Measurements from ENCODE around the gene SMAD5.

SMAD5 gene

DNA sequence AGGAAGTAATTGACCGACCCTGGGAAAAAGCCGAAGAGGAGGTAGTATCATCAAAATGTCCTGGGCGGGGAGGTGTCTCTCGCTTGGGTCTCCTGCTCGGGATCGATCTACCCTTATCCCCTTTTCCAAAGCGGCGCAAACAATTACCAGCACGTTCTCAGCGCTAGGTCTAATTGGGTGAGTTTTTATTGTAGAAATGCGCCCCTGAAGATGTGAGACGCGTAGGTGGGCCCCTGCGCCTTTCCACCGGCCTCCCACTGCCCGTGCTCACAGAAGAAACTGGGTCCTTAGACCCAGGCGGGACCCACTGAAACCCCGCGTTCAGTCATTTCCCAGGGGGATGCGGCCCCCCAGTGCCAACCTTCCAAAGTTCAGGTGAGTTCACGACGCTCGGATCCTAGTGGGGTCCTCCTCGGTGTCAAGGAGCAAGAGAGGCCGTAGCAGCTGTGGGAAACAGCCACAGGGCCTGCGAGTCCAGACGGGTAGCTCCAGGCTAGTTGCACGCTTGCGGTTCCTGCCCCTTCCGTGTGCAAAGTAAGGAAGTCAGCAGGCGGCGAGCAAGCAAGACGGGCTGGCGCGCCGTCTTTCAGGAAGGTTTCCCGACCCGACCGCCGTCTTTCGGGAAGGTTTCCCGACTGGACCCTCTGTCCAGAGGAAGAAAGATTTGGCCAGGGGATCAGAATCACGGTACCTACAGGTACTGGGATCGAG lies 58.8 kb downstream of the SMAD5 start:
- Histone ChIP-seq H2AFZ (ENCODE audit: low read depth, low read length) (no peak overlapping the region), H3K27ac (ENCODE audit: low read length, poor library complexity, severe bottlenecking) (no peak overlapping the region), H2BK15ac (ENCODE audit: low read depth, poor library complexity, severe bottlenecking) (no peak overlapping the region), H3K9me3 (ENCODE audit: control insufficient read depth, low read length) (no peaks in the 10 kb centered on the region), H3K4ac (ENCODE audit: low read depth in 1 of 2, low read length in 2 of 2) (no peak overlapping the region), H3K79me1 (replicated peaks; ENCODE audit: low read length, poor library complexity, severe bottlenecking) (no peaks in the 10 kb centered on the region), H2BK120ac (ENCODE audit: low read depth, low read length) (no peak overlapping the region), H3K9ac (ENCODE audit: low read length) (peak overlapping the region; percentile 45), H3K4me1 (ENCODE audit: control insufficient read depth, insufficient read depth, low read depth, low read length) (peaks cover 22% of the 10 kb centered on the region), H3K23ac (ENCODE audit: low read length in 2 of 2) (no peak overlapping the region), H2BK12ac (ENCODE audit: low read length in 2 of 2) (no peak overlapping the region), H3K4me3 (ENCODE audit: insufficient read depth in 1 of 2, low read depth in 1 of 2, low read length in 2 of 2) (peak overlapping the region in 1 of 2 experiments; percentile 68), H2AK5ac (ENCODE audit: low read length, severe bottlenecking) (no peak overlapping the region), H3K14ac (ENCODE audit: low read length in 2 of 2) (no peak overlapping the region), H3K27me3 (ENCODE audit: control insufficient read depth in 1 of 2, insufficient read depth in 1 of 2, low read length in 2 of 2) (peaks cover 38 to 62% of the 10 kb centered on the region in 2 experiments), H2BK5ac (ENCODE audit: low read depth, low read length, poor library complexity, severe bottlenecking) (no peak overlapping the region), H4K91ac (ENCODE audit: low read length) (no peak overlapping the region), H4K8ac (ENCODE audit: low read length) (no peak overlapping the region), H3K4me2 (ENCODE audit: low read length, poor library complexity, severe bottlenecking) (peak overlapping the region; percentile 93), H3K36me3 (ENCODE audit: control insufficient read depth in 1 of 2, insufficient read depth in 2 of 2, low read depth in 1 of 2, low read length in 2 of 2) (peaks cover 19 to 29% of the 10 kb centered on the region in 2 experiments), H3K18ac (ENCODE audit: low read depth in 1 of 2, low read length in 2 of 2) (no peak overlapping the region)
- peak; percentile 38 for DNase-seq
- 32% methylated on average over 41 of the region's 44 CpGs for WGBS

DNA sequence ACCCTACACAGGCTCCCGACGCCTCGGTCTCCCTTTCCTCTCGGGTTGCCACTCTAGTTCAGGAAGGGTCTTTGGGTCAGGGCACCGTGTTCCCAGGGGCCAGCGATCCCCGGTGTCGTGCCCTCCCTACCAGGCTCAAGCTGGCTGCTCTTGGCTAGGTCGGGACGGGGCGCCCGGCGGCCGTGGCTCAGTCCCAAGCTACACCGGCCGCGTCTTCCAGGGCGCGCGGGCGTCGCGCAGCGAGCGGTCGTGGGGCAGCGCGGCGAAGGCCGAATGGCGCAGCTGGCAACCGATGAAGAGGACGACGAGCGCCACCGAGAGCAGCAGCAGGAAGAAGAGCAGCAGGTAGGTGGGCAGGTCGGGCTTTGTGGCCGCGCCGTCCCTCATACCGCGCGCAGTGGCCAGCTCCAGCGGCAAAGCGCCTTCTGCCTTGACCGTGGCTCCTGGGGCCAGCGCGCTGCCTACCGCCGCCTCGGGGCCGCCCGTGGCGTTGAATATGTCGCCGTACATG lies 59.4 kb downstream of the SMAD5 start:
- Histone ChIP-seq H3K9ac (ENCODE audit: low read length) (peak overlapping the region; percentile 45), H3K4me1 (ENCODE audit: control insufficient read depth, insufficient read depth, low read depth, low read length) (peaks cover 22% of the 10 kb centered on the region), H3K79me1 (replicated peaks; ENCODE audit: low read length, poor library complexity, severe bottlenecking) (no peaks in the 10 kb centered on the region), H4K8ac (ENCODE audit: low read length) (no peak overlapping the region), H2AK5ac (ENCODE audit: low read length, severe bottlenecking) (no peak overlapping the region), H2BK15ac (ENCODE audit: low read depth, poor library complexity, severe bottlenecking) (no peak overlapping the region), H3K14ac (ENCODE audit: low read length in 2 of 2) (peak overlapping the region in 1 of 2 experiments; percentile 1), H3K4me2 (ENCODE audit: low read length, poor library complexity, severe bottlenecking) (peak overlapping the region; percentile 93), H4K91ac (ENCODE audit: low read length) (no peak overlapping the region), H3K36me3 (ENCODE audit: control insufficient read depth in 1 of 2, insufficient read depth in 2 of 2, low read depth in 1 of 2, low read length in 2 of 2) (peaks cover 19 to 23% of the 10 kb centered on the region in 2 experiments), H3K18ac (ENCODE audit: low read depth in 1 of 2, low read length in 2 of 2) (no peak overlapping the region), H3K4ac (ENCODE audit: low read depth in 1 of 2, low read length in 2 of 2) (no peak overlapping the region), H2BK5ac (ENCODE audit: low read depth, low read length, poor library complexity, severe bottlenecking) (no peak overlapping the region), H2BK120ac (ENCODE audit: low read depth, low read length) (no peak overlapping the region), H3K4me3 (ENCODE audit: insufficient read depth in 1 of 2, low read depth in 1 of 2, low read length in 2 of 2) (peak overlapping the region; percentile 43 to 68), H2BK12ac (ENCODE audit: low read length in 2 of 2) (no peak overlapping the region), H2AFZ (ENCODE audit: low read depth, low read length) (no peak overlapping the region), H3K27me3 (ENCODE audit: control insufficient read depth in 1 of 2, insufficient read depth in 1 of 2, low read length in 2 of 2) (peaks cover 38 to 62% of the 10 kb centered on the region in 2 experiments), H3K9me3 (ENCODE audit: control insufficient read depth, low read length) (no peaks in the 10 kb centered on the region), H3K23ac (ENCODE audit: low read length in 2 of 2) (peak overlapping the region in 1 of 2 experiments; percentile 28), H3K27ac (ENCODE audit: low read length, poor library complexity, severe bottlenecking) (no peak overlapping the region)
- 4% methylated on average over 43 of the region's 56 CpGs for WGBS
- peak; percentile 16 for DNase-seq

DNA sequence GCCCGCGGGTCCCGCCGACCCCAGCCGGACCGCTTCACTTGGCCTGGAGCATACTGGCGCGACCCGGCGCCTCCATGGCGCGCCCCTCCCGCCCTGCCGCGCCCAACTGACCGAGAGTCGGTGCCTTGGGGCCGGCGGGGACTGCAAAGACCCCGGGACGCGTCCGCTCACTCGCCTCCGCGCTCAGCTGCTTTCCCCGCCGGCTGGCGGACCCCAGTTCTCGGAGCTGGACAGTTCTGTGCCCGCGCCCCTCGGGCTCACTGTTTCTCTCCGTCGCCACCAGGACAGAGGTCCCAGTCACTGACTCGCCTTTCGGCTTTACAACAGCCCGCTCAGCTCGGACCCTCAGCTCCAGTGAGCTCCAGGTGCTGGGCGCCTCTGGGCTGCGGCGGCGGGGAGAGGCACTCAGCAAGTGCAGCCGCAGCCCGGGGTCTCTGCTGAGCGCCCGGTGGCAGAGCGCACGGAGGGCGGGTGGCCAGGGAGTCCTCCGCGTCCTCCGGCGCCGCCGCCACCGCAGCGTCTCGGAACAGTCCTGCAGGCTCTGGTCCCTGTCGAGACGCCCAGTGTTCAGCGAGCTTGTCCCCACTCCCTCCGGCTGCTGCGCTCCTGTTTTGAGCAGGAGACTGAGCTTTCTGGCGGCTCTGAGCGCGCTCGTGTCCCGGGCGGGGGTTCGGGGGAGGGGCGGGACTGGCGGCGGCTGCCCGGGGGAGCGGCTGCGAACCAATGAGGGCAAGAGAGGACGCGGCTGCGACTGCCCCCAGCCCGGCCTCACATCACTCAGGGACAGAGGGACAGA lies 60.1 kb downstream of the SMAD5 start, which contains the start of gene SMIM32:
SMIM32 (minus strand) TSS at position 637 of the 796 bp plus-strand sequence. CDS start 638 bp downstream, outside the sequence.
- Histone ChIP-seq H3K14ac (ENCODE audit: low read length in 2 of 2) (peak within 1 kb of the TSS in 1 of 2 experiments; percentile 22), H4K91ac (ENCODE audit: low read length) (no peak within 1 kb of the TSS), H3K4ac (ENCODE audit: low read depth in 1 of 2, low read length in 2 of 2) (no peak within 1 kb of the TSS), H3K4me3 (ENCODE audit: insufficient read depth in 1 of 2, low read depth in 1 of 2, low read length in 2 of 2) (peak within 1 kb of the TSS; percentile 43 to 68), H3K27me3 (ENCODE audit: control insufficient read depth in 1 of 2, insufficient read depth in 1 of 2, low read length in 2 of 2) (peaks cover 38 to 62% of the 10 kb centered on the region in 2 experiments), H2AFZ (ENCODE audit: low read depth, low read length) (no peak within 1 kb of the TSS), H3K4me2 (ENCODE audit: low read length, poor library complexity, severe bottlenecking) (peak within 1 kb of the TSS; percentile 93), H3K18ac (ENCODE audit: low read depth in 1 of 2, low read length in 2 of 2) (no peak within 1 kb of the TSS), H2BK15ac (ENCODE audit: low read depth, poor library complexity, severe bottlenecking) (no peak within 1 kb of the TSS), H2BK12ac (ENCODE audit: low read length in 2 of 2) (no peak within 1 kb of the TSS), H3K79me1 (replicated peaks; ENCODE audit: low read length, poor library complexity, severe bottlenecking) (no peaks in the 10 kb centered on the region), H4K8ac (ENCODE audit: low read length) (no peak within 1 kb of the TSS), H2BK120ac (ENCODE audit: low read depth, low read length) (no peak within 1 kb of the TSS), H2AK5ac (ENCODE audit: low read length, severe bottlenecking) (no peak within 1 kb of the TSS), H3K9me3 (ENCODE audit: control insufficient read depth, low read length) (no peaks in the 10 kb centered on the region), H3K4me1 (ENCODE audit: control insufficient read depth, insufficient read depth, low read depth, low read length) (peaks cover 22% of the 10 kb centered on the region), H3K23ac (ENCODE audit: low read length in 2 of 2) (peak within 1 kb of the TSS in 1 of 2 experiments; percentile 44), H2BK5ac (ENCODE audit: low read depth, low read length, poor library complexity, severe bottlenecking) (no peak within 1 kb of the TSS), H3K9ac (ENCODE audit: low read length) (peak within 1 kb of the TSS; percentile 45), H3K36me3 (ENCODE audit: control insufficient read depth in 1 of 2, insufficient read depth in 2 of 2, low read depth in 1 of 2, low read length in 2 of 2) (peaks cover 16 to 19% of the 10 kb centered on the region in 2 experiments), H3K27ac (ENCODE audit: low read length, poor library complexity, severe bottlenecking) (no peak within 1 kb of the TSS)
- DNase-seq = peak; percentile 30
- WGBS = under 1% methylated on average over 77 of the region's 81 CpGs

Measured in mesenchymal stem cell (in vitro differentiated cells and primary cell).